Measurements from ENCODE around the gene CLPTM1. TPM values are rescaled to one million over a fixed set of nuclear protein-coding genes. Genes with fewer than 3 reads are reported as not detected.

Gene CLPTM1
- total and polyA plus RNA-seq, 9 of the 15 experiments (the other 6 are each of a cell fraction or from before 2014, with no cell fraction given) = 0.37 to 96.0 (median 27.5) TPM

GRCh38 chr19:45001087-45001739 is 46.0 kb downstream of the CLPTM1 start, which contains the start of gene RELB (continued):
- TF ChIP-seq, protein P1, sequence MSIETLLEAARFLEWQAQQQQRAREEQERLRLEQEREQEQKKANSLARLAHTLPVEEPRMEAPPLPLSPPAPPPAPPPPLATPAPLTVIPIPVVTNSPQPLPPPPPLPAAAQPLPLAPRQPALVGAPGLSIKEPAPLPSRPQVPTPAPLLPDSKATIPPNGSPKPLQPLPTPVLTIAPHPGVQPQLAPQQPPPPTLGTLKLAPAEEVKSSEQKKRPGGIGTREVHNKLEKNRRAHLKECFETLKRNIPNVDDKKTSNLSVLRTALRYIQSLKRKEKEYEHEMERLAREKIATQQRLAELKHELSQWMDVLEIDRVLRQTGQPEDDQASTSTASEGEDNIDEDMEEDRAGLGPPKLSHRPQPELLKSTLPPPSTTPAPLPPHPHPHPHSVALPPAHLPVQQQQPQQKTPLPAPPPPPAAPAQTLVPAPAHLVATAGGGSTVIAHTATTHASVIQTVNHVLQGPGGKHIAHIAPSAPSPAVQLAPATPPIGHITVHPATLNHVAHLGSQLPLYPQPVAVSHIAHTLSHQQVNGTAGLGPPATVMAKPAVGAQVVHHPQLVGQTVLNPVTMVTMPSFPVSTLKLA (conservative IDR thresholded peaks at IDR 0.05) = peak in 1 of 2 experiments; percentile 58; a peak in 2 of 4 replicates
- TF ChIP-seq TSC22D4 (tag; IDR thresholded peaks at IDR 0.05) (no peak), ZNF398 (CRISPR knock-in tag; IDR thresholded peaks at IDR 0.05) (no peak), ZKSCAN1 (IDR thresholded peaks at IDR 0.05; ENCODE audit: low read depth, low read length) (0 out of 2 replicates have a peak, but pooled peaks have one; percentile 14), TCF3 (CRISPR knock-in tag; IDR thresholded peaks at IDR 0.05) (no peak), TRIM24 (IDR thresholded peaks at IDR 0.05) (no peak), SAFB2 (IDR thresholded peaks at IDR 0.05; ENCODE audit: borderline replicate concordance, low read depth, low read length, severe bottlenecking) (no peak), MBD2 (IDR thresholded peaks at IDR 0.05; ENCODE audit: borderline replicate concordance, low read depth) (0 out of 2 replicates have a peak, but pooled peaks have one; percentile 37), MTA3 (IDR thresholded peaks at IDR 0.05; ENCODE audit: borderline replicate concordance) (peak; percentile 65; the same call in 1 of the 2 replicates), ZNF232 (CRISPR knock-in tag; IDR thresholded peaks at IDR 0.05) (no peak), MCM2 (IDR thresholded peaks at IDR 0.05; ENCODE audit: low read depth) (no peak), ZBTB9 (CRISPR knock-in tag; IDR thresholded peaks at IDR 0.05) (peak; percentile 31; the same call in 1 of the 2 replicates), KLF1 (tag; IDR thresholded peaks at IDR 0.05) (no peak), ESRRB (CRISPR knock-in tag; IDR thresholded peaks at IDR 0.05; ENCODE audit: borderline replicate concordance) (no peak)
- TF ChIP-seq, protein P2, sequence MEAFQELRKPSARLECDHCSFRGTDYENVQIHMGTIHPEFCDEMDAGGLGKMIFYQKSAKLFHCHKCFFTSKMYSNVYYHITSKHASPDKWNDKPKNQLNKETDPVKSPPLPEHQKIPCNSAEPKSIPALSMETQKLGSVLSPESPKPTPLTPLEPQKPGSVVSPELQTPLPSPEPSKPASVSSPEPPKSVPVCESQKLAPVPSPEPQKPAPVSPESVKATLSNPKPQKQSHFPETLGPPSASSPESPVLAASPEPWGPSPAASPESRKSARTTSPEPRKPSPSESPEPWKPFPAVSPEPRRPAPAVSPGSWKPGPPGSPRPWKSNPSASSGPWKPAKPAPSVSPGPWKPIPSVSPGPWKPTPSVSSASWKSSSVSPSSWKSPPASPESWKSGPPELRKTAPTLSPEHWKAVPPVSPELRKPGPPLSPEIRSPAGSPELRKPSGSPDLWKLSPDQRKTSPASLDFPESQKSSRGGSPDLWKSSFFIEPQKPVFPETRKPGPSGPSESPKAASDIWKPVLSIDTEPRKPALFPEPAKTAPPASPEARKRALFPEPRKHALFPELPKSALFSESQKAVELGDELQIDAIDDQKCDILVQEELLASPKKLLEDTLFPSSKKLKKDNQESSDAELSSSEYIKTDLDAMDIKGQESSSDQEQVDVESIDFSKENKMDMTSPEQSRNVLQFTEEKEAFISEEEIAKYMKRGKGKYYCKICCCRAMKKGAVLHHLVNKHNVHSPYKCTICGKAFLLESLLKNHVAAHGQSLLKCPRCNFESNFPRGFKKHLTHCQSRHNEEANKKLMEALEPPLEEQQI (IDR thresholded peaks at IDR 0.05) = no peak
- TF ChIP-seq, protein P3, sequence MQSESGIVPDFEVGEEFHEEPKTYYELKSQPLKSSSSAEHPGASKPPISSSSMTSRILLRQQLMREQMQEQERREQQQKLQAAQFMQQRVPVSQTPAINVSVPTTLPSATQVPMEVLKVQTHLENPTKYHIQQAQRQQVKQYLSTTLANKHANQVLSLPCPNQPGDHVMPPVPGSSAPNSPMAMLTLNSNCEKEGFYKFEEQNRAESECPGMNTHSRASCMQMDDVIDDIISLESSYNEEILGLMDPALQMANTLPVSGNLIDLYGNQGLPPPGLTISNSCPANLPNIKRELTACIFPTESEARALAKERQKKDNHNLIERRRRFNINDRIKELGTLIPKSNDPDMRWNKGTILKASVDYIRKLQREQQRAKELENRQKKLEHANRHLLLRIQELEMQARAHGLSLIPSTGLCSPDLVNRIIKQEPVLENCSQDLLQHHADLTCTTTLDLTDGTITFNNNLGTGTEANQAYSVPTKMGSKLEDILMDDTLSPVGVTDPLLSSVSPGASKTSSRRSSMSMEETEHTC (IDR thresholded peaks at IDR 0.05) = 0 out of 2 replicates have a peak, but pooled peaks have one; percentile 50
- TF ChIP-seq, protein P4, sequence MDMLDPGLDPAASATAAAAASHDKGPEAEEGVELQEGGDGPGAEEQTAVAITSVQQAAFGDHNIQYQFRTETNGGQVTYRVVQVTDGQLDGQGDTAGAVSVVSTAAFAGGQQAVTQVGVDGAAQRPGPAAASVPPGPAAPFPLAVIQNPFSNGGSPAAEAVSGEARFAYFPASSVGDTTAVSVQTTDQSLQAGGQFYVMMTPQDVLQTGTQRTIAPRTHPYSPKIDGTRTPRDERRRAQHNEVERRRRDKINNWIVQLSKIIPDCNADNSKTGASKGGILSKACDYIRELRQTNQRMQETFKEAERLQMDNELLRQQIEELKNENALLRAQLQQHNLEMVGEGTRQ (CRISPR knock-in tag; IDR thresholded peaks at IDR 0.05) = peak; percentile 98

Data from K562 (cell line).